GM12872 (cell line): ENCODE data around the gene KLHL21.

ENCODE experiments used
- CTCF ChIP-seq: IDR thresholded peaks from 3 replicates; pipeline ENCODE4 v1.5.1; 2011; ENCODE audit warnings: low read depth, mild to moderate bottlenecking, low read length, moderate library complexity; ENCODE audit not compliant: insufficient read depth

The KLHL21 gene

DNA sequence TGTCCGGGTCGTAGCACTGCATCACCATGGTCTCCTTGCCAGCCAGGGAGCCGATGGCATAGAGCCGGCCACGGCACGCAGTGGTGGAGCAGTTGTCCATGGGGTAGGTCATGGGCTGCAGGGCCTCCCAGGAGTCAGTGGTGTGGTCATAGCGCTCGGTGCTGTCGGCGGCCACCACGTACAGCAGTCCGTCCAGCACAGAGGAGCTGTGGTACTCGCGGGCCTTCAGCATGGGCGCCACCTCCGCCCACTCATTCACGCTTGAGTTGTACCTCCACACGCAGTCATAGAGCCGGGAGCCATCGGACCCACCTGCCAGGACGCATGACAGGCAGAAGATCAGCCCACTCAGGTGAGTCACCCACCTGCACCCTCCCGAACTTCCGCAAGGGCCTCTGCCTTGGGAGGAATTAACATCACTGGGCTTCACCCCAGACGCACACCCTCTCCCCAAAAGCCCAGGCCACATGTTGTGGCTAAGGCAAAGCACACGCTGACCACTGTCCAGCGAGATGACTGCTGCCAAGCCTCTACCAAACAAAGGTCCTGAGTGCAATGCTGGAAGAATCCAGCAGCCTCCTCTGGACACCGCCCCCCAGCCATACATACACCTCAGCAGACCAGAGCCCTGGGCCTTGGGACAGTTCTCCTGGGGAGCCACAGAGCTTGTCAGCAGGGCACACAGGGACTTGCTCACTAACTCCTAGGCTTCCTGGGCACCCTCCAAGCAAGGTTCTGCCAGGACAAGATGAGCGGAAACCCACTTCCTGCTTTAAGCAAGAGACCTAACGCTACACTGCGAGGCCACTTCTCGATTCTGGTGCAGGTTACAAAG lies 3.3 kb downstream of the KLHL21 start:
- TF ChIP-seq CTCF: no peak

- TF ChIP-seq CTCF: no peak
These were observed 4.9 kb downstream of the KLHL21 start for GRCh38 chr1:6597777-6598131.

- TF ChIP-seq CTCF: no peak
These were observed 5.5 kb downstream of the KLHL21 start for GRCh38 chr1:6596886-6597776.

- no peak for TF ChIP-seq CTCF
These were observed 6.3 kb downstream of the KLHL21 start for GRCh38 chr1:6596351-6596750.

- no peak for TF ChIP-seq CTCF
These were observed 7.5 kb downstream of the KLHL21 start for GRCh38 chr1:6594977-6595740.

DNA sequence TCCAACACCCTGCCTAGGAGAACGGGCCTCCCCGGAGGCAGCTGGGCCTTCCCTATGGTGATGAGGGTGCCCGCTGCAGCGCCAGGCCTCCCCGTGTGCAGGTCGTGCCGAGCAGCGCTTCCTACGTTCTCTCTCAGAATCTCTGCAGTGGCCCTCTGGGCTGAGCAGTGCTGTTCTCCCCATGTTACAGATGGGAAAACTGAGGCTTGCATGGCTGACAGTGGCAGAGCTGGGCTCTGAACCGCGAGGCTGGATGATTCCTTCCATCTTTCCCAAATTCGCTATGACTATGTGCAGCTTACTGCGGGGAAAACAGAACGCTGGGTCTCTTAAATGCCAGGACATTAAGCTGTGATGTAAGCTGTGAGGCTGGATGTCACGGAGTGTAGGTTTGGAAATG lies 8.9 kb downstream of the KLHL21 start:
- TF ChIP-seq CTCF: no peak
